GM18508 (cell line): ENCODE results near the gene CCDC57.
"Not testable (repeated sequence)": the region's sequence is repeated elsewhere in the genome, so short reads cannot be mapped to it uniquely, and the experiment has no call there.

ENCODE experiments used
- ATAC-seq: cut with Tn5 transposase; IDR thresholded peaks from one replicate; pipeline ENCODE4 v1.9.1; 2021; ENCODE audit warnings: moderate number of reproducible peaks; ENCODE audit not compliant: insufficient read depth, unreplicated experiment

CCDC57 gene

GRCh38 chr17:82205720-82206508, 6.7 kb downstream of the CCDC57 start:
- no peak for ATAC-seq

DNA sequence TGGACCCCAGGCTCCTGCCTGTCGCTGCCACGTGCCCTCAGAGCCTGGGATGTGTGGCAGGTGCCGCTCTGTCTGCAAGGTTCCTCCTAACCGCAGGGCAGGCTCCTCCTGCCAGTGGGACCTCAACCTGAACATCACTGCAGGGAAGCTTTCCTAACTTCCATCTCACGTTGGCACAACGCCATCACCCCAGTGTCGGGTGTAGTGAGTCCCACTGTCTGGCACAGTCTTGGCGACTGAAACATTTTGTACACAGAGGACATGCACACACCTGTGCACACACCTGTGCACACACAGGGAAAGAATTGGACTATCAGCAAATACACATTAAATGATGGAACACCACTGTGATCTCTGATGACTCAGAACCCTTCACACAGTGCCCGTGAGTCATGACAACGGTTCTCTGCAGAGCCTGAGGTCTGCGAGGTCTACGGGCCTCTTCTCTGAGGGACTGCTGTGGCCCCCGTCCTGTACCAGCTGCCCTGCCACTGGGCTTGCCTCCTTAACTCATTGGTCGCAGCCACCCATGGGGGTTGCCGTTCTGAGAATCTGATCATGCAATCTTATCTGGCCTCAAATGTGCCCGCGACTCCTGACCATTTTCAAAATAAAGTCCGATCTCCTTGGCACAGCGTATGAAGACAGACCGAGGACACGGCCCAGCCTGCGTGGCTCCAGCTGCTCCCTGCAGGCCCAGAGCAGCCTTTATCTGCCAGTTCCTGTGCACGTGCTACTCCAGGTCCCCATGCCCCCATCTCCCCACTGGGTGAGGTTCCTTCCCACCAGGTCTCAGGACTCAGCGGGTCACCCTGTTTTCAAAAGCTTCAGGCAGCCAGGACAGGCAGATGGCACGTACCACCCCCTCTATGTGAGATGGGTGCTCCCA, 7.6 kb downstream of the CCDC57 start:
- no peak for ATAC-seq

GRCh38 chr17:82203920-82204319, 8.7 kb downstream of the CCDC57 start:
- ATAC-seq, result no peak

- ATAC-seq, result no peak
Observed at GRCh38 chr17:82202981-82203380, 9.7 kb downstream of the CCDC57 start.

DNA sequence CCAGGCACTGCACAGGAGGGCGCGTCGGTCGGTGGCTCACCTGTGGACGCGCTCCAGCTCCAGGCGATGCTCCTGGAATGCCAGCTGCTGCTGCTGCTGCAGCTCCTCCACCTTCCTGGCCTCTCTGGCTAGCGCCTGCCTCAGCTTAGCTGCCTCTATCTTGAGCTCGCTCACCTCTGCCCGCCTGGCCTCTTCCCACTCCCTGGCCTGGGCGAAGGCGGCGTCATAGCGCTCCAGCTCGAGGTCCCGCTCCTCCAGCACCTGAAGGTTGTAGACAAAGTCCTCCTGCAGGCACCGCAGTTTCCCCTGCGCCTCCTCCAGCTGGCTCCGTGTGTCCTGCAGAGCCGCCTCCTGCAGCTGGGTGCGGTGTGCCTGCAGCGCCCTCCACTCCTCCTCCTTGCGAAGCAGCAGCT, 11.1 kb downstream of the CCDC57 start:
- ATAC-seq, result no peak

DNA sequence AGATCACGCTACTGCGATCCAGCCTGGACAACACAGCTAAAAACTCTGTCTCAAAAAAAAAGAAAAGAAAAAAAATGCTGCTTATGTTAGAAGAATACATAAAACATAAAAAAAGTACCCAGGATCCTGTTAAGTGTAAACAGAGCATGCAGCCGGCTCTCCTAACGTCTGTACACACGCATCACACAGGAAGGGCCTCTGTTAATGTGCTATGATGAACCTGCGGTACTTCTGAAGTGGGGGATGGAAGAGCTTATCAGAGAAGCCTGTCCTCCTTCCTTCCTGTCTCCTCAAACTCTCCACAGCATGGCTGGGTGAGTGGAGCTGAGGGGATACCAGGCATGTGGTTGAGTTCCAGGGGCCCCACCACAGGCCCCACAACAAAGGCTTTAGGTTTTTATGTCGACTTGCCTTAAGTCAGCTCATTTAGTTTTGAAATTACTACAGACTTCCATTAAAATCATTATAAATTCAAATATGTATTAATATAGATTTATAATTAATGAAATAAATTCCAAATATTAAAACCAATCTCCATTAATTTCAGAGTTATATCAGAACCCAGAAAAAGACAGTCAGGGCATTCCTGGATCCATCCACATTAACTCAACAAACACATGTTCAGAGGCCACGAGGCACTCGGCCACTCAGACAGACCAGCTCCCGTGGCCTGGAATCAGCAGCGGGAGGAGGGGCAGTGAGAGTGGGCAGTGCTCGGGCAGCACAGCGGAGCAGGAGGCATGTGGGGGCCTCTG, 11.7 kb downstream of the CCDC57 start:
- no peak for ATAC-seq

DNA sequence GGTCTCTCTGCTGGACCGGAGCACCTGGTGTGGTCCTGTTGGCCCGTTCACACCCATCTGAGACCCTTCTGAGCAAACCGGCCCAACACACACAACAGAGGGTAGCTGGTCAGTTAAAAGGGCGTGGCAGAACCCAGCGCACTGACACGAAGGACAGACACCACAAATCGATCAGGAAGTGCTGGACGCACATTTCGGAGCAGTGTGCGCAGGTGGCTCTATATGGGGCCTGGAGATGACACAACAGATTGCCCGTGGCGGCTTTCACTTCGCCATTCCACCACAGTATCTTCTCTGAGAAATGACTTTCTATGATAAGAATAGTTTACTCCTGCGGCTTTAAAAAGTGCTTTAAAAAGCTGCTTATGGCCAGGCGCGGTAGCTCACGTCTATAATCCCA, 12.5 kb downstream of the CCDC57 start:
- no peak for ATAC-seq

GRCh38 chr17:82199496-82199895, 13.1 kb downstream of the CCDC57 start:
- no peak for ATAC-seq

DNA sequence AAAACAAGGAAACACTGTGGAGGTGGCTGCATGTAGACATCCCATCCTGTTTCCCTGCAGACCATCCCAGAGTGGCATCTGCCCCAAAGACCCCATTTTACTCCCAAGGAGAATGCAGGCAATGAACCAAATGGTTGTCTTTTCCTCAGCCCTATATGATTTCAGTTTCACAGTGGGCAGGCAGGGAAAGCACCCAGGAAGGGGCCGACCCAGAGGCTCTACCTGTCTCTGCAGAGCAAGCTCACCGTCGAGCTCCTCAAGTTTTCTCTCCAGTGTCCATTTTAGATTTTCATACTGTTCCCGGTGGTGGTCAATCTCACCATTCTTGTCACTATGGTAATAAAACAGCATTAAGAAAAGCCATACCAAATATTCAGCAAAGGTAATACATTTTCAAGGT, 14.6 kb downstream of the CCDC57 start:
- ATAC-seq, result no peak

DNA sequence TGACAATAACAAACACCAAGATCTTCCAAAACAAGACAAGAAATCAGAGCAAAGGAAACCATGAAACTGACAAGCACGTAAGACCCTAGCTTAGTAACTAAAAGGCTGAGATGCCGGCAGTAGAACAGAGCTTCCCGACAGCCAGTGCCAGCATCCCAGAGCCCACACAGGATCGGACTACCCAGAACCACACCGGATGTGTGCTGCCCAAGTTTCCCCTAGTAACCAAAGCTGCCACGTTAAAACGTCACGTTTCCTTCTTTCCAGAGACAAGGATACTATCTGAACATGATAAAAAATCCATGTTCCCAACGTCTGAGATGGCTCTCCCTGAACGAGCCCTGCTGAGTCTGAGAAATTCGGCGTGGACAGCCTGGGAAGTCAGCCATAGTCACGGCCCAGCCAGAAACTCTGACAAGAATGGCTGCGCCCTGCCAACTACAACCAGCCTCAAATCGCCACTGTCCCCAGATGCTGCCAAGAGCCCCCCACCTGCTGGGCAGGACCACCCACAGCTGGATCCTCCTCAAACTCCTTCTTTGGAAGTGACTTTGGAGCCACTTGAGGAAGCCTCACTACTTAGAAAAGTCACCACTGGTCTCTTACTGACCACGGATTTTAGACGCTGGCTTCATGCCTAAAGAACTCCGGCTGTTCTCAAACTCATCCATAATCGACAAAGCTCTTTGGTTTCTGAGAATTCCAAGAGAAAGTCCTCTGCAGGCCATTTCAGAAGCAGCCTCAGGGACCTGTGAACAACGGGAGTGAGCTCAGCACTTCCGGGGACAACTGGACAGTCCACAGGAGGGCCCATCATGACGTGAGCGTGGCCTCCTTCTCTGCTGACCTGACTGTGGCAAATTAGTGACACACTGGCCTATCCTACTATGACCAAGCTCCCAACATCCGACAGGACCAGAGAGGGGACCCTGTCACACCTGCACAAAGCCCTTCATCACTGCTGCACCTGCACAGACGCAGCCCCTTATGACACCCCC, 16.7 kb downstream of the CCDC57 start:
- no peak for ATAC-seq

- ATAC-seq, result no peak
Observed at GRCh38 chr17:82194765-82195164, 17.9 kb downstream of the CCDC57 start.

DNA sequence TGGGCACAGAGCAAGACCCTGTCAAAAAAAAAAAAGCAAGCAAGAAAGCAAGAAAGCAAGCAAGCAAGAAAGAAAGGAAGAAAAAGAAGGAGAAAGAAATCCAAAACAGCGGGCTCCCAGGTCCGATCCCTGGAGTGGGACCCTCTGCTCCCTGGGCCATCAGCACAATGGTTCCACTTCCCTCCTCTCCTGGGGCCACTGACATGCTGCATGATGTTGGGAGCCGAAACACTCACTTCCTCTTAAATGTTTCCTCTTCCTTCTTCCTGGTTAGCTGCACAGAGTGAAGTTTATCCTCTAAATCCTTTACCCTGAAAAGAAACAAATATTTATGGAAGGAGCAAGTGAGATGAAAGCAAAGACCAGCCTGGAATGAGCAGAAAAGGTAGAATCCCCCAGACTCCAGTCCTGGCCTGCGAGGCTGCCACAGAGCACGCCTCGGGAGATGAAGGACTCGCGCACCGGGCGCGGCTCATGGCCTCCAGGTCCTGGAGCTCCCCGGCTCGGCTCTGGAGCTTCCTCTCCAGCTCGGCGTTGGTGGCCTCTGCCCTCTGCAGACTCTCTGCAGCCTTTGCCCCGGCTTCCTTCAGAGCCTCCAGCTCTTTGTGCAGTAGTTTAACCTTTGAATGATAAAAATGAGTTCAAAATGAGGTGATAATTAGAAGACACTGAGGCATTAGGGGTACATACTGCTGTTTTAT, 19.0 kb downstream of the CCDC57 start:
- ATAC-seq, result no peak

DNA sequence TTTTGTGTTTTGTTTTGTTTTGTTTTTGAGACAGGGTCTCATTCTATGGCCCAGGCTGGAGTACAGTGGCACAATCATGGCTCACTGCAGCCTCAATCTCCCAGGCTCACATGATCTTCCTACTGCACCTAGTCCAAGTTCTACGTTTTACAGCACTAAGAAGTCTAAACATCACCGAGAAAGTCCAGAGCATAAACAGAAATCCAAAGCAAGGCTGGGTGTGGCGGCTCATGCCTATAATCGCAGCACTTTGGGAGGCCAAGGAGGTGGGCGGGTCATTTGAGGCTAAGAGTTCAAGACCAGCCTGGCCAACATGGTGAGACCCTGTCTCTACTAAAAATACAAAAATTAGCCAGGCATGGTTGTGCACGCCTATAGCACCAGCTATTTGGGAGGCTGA, 19.6 kb downstream of the CCDC57 start:
- not testable (repeated sequence) for ATAC-seq

DNA sequence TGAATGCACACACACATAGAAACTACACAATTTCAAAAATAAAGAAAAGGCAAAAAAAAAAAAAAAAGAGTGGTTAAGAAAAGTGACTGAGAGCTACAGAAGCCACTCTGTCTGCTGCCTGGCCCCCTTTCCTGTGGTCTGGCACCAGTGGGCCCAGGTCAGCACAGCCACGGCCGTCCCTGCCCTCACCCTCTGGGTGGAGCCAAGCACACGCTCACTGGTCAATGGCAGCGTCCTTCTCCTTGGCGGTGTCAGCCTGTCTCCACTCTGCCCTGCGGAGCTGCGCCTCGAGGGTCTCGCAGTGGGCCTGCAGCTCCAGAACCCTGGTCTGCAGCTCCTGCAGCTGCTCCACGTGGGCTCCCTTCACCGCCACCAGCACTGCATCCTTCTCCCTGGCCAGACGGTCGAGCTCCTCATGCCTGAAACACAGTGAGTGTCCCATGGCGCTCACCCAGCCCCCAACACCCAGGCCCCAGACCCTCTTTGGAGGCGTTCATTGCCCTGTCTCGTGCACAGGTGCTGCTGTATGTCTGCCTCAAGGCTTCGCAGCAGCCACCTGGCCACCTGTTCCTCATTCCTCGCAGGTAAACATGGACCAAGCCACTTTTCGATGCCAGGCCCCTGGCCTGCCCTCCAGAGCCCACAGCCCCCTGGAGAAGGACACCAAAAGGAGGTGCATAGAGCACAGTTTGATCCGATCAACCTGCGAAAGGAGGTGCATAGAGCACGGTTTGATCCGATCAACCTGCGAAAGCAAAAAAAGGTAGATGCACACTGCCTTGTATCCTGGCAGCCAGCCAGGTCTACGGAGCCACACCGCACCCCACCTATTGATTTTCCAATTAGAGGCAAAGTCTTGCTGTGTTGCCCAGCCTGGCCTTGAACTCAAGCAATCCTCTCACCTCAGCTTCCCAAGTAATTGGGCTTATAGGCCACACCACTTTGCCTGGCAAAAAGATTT, 24.4 kb downstream of the CCDC57 start:
- ATAC-seq, result no peak

GRCh38 chr17:82187500-82187899, 25.1 kb downstream of the CCDC57 start:
- ATAC-seq, result no peak

- no peak for ATAC-seq
Observed at GRCh38 chr17:82186221-82186620, 26.4 kb downstream of the CCDC57 start.

DNA sequence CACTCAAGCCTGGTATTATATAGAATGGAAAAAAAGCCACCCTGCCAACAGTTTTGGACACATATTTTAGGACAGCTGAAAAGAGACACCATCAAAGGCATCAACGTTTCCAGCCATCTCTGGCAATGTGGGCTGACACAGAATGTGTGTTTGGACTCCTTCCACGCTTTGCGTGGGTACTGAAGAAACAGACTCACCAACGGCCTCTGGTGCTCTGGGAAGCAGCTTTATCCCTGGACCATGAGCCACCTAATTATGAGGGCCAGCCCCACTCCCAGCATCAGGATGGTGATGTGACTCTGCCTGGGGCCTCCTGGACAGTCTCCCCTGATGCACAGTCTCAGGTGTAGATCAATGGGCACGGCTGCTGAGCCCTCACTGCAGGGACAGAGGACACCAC, 27.9 kb downstream of the CCDC57 start:
- ATAC-seq, result no peak
